Erythroblast (primary cell): Measurements from ENCODE around the gene CASZ1.

Experiments
- DNase-seq, 2 experiments: peaks; one replicate each; lab custom pipeline; 2025; lab: John Stamatoyannopoulos, UW
- GATA1 ChIP-seq: IDR thresholded peaks from 2 replicates; pipeline ENCODE4 v1.6.1; 2011; ENCODE audit warnings: low read depth, mild to moderate bottlenecking, control low read depth, low read length, moderate library complexity
- POLR2A ChIP-seq: IDR thresholded peaks from 2 replicates; pipeline ENCODE4 v1.6.1; 2011; ENCODE audit warnings: mild to moderate bottlenecking, low read length

CASZ1 gene

GRCh38 chr1:10673109-10673711 is 123.2 kb downstream of the CASZ1 start:
- TF ChIP-seq GATA1 (no peak), POLR2A (no peak)
- DNase-seq: no peak

- TF ChIP-seq POLR2A (no peak), GATA1 (no peak)
Measured at GRCh38 chr1:10672343-10673050, 123.9 kb downstream of the CASZ1 start.

GRCh38 chr1:10671622-10672342 is 124.7 kb downstream of the CASZ1 start:
- DNase-seq: no peak

More at GRCh38 chr1:10672343-10673050, 123.9 kb downstream of the CASZ1 start:
- DNase-seq: no peak

GRCh38 chr1:10671090-10671489 is 125.4 kb downstream of the CASZ1 start:
- no peak for TF ChIP-seq POLR2A
- no peak for DNase-seq

More at GRCh38 chr1:10671622-10672342, 124.7 kb downstream of the CASZ1 start:
- no peak for TF ChIP-seq POLR2A
- no peak for TF ChIP-seq GATA1

- DNase-seq: no peak
- TF ChIP-seq GATA1: no peak
- TF ChIP-seq POLR2A: no peak
Measured at GRCh38 chr1:10670190-10670589, 126.3 kb downstream of the CASZ1 start.

- TF ChIP-seq POLR2A (no peak), GATA1 (no peak)
- DNase-seq: no peak
Measured at GRCh38 chr1:10669570-10669969, 126.9 kb downstream of the CASZ1 start.

GRCh38 chr1:10667861-10668761 is 128.3 kb downstream of the CASZ1 start:
- DNase-seq: no peak
- TF ChIP-seq GATA1: no peak
- no peak for TF ChIP-seq POLR2A

- DNase-seq: no peak
- TF ChIP-seq GATA1 (no peak), POLR2A (no peak)
Measured at GRCh38 chr1:10665930-10666850, 130.3 kb downstream of the CASZ1 start.

GRCh38 chr1:10665226-10665625 is 131.2 kb downstream of the CASZ1 start:
- TF ChIP-seq GATA1 (no peak), POLR2A (no peak)
- no peak for DNase-seq

- TF ChIP-seq POLR2A (no peak), GATA1 (no peak)
- DNase-seq: no peak
Measured at GRCh38 chr1:10664251-10664650, 132.2 kb downstream of the CASZ1 start.

GRCh38 chr1:10663678-10664035 is 132.8 kb downstream of the CASZ1 start:
- TF ChIP-seq GATA1 (no peak), POLR2A (no peak)
- DNase-seq: no peak
